Psoas muscle (tissue), 8 donors: ENCODE measurements around the gene PTPN18. TPM values are rescaled to one million over a fixed set of nuclear protein-coding genes. Genes with fewer than 3 reads are reported as not detected.

Experiments
- ATAC-seq, 4 donors: fragments of 200-7000 bp; cut with Tn5 transposase; one replicate each; pipeline ENCODE4 v1.9.1; 2020; ENCODE audit warnings: moderate library complexity in 3 of 4, mild to moderate bottlenecking in 2 of 4
- DNase-seq, 2 donors: peaks; one replicate each; pipeline ENCODE4 v3.0.0-alpha.2; 2020
- H3K27ac ChIP-seq: fragments of 200-600 bp; one replicate; pipeline ENCODE4 v1.8.0; 2022
- H3K27me3 ChIP-seq, 3 donors: fragments of 200-600 bp in 1 of 3; one replicate each; pipeline versions ENCODE4 v1.6.1 to v1.8.0; 2013 to 2022; ENCODE audit warnings: low read length in 2 of 3, mild to moderate bottlenecking in 2 of 3, moderate library complexity in 1 of 3; ENCODE audit not compliant: insufficient read depth in 3 of 3
- H3K36me3 ChIP-seq, 2 donors: fragments of 200-600 bp in 1 of 2; one replicate each; pipeline versions ENCODE4 v1.6.1 to v1.8.0; 2013 to 2022; ENCODE audit warnings: low read depth in 1 of 2, mild to moderate bottlenecking in 1 of 2, moderate library complexity in 1 of 2; ENCODE audit not compliant: insufficient read depth in 1 of 2
- H3K4me1 ChIP-seq: fragments of 200-600 bp; one replicate; pipeline ENCODE4 v1.8.0; 2022
- H3K4me3 ChIP-seq: fragments of 200-600 bp; one replicate; pipeline ENCODE4 v1.8.0; 2022; ENCODE audit warnings: mild to moderate bottlenecking
- H3K9me3 ChIP-seq: fragments of 200-600 bp; one replicate; pipeline ENCODE4 v1.8.0; 2022
- CTCF ChIP-seq: fragments of 200-600 bp; IDR thresholded peaks from one replicate; pipeline ENCODE4 v1.8.0; 2022; ENCODE audit warnings: antibody characterized with exemption
- WGBS, 3 donors: extraction: QIAGEN DNeasy Blood & Tissue Kit; methylation state at CpG; one replicate each; pipeline versions ENCODE4 v1.1.6 to v1.1.7; 2013; 5-methylcytosine and 5-hydroxymethylcytosine counted together
- intact Hi-C, 2 donors: fragments of 100-400 bp; cut with DNase I; formaldehyde crosslinking; loops; one replicate each; pipeline versions ENCODE4 v1.11.0 to v1.14.2; 2022
- polyA plus RNA-seq, 3 donors: library from polyadenylated mRNA; stranded (reverse); fragments of 200-250 nt; gene quantifications; one replicate each; pipeline ENCODE4 v1.2.3, GENCODE V29; 2013
- total RNA-seq, 4 donors: library from RNA; stranded (reverse); fragmentation: NEBNext Ultra II Directional in 2 of 4; extraction: Animal tissue kit (Norgen Biotek cat#: 25700) in 2 of 4; gene quantifications; one replicate each; pipeline versions ENCODE4 v1.2.1 to v1.2.4, GENCODE V29; 2021 to 2023
- donor health status: healthy with polysubstance abuse.
- donor health status: DM: no; HTN: no; CAD: no; lungs with moderate emphysema.
- donor health status: Bipolar disorder and iron deficiency.
- donor health status: healthy.
- donor health status: DM: yes; HTN: yes; CAD: no.
- donor health status: DM: no; HTN: no; CAD: no.
- donor health status: DM: no; HTN: no; CAD: no.
- donor health status: DM: yes; HTN: yes; CAD: no.

The PTPN18 gene
- total and polyA plus RNA-seq, 7 donors = 6.0 to 10.5 (median 8.6) TPM

- intact Hi-C loops = no loop called here
- Histone ChIP-seq H3K27ac (no peak overlapping the region), H3K9me3 (no peaks in the 10 kb centered on the region), H3K36me3 (no peaks in the 10 kb centered on the region), H3K27me3 (no peaks in the 10 kb centered on the region), H3K4me1 (no peaks in the 10 kb centered on the region), H3K4me3 (no peak overlapping the region)
- DNase-seq = no peak
- no peak for TF ChIP-seq CTCF
- WGBS, 3 donors = 89 to 94% (median 90%) methylated on average over 2 of the region's 2 CpGs
- no peak for ATAC-seq
Measured at GRCh38 chr2:130365075-130365474, 9.2 kb downstream of the PTPN18 start.

GRCh38 chr2:130365963-130366362, 10.1 kb downstream of the PTPN18 start:
- H3K4me1 ChIP-seq = no peaks in the 10 kb centered on the region
- ATAC-seq = no peak

GRCh38 chr2:130366720-130367119, 10.9 kb downstream of the PTPN18 start:
- no peak for TF ChIP-seq CTCF
- intact Hi-C loops = no loop called here
- Histone ChIP-seq H3K4me3 (no peak overlapping the region), H3K27ac (no peak overlapping the region), H3K9me3 (no peaks in the 10 kb centered on the region), H3K4me1 (no peaks in the 10 kb centered on the region), H3K27me3 (no peaks in the 10 kb centered on the region), H3K36me3 (no peaks in the 10 kb centered on the region)
- ATAC-seq (no peak), DNase-seq (no peak)
- 79 to 88% (median 88%) methylated on average over 1 of the region's 1 CpG for WGBS, 3 donors

More at GRCh38 chr2:130365963-130366362, 10.1 kb downstream of the PTPN18 start:
- Histone ChIP-seq H3K36me3 (no peaks in the 10 kb centered on the region), H3K9me3 (no peaks in the 10 kb centered on the region), H3K27ac (no peak overlapping the region), H3K4me3 (no peak overlapping the region), H3K27me3 (no peaks in the 10 kb centered on the region)
- no peak for TF ChIP-seq CTCF
- 60 to 66% (median 61%) methylated on average over 2 of the region's 2 CpGs for WGBS, 3 donors
- intact Hi-C loops = no loop called here
- no peak for DNase-seq

- ATAC-seq (no peak), DNase-seq (no peak)
- H3K4me1 ChIP-seq = no peaks in the 10 kb centered on the region
- intact Hi-C loops = no loop called here
- no peaks in the 10 kb centered on the region for H3K27me3 ChIP-seq
- H3K27ac ChIP-seq = no peak overlapping the region
- H3K9me3 ChIP-seq = no peaks in the 10 kb centered on the region
- TF ChIP-seq CTCF = no peak
- H3K4me3 ChIP-seq = no peak overlapping the region
- no peaks in the 10 kb centered on the region for H3K36me3 ChIP-seq
- WGBS, 3 donors = 88 to 90% (median 89%) methylated on average over 5 of the region's 5 CpGs
Measured at GRCh38 chr2:130368786-130369185, 12.9 kb downstream of the PTPN18 start.

GRCh38 chr2:130369311-130369964, 13.6 kb downstream of the PTPN18 start:
- no peaks in the 10 kb centered on the region for H3K4me1 ChIP-seq
- intact Hi-C loops = no loop called here
- H3K4me3 ChIP-seq = no peak overlapping the region
- no peaks in the 10 kb centered on the region for H3K27me3 ChIP-seq
- no peak overlapping the region for H3K27ac ChIP-seq
- no peak for TF ChIP-seq CTCF
- no peak for ATAC-seq
- H3K9me3 ChIP-seq = no peaks in the 10 kb centered on the region
- DNase-seq = no peak
- H3K36me3 ChIP-seq = no peaks in the 10 kb centered on the region
